Brain microvascular endothelial cell (primary cell): ENCODE data around the gene VSTM4.

ENCODE experiments used
- DNase-seq: peaks from one replicate; pipeline ENCODE4 v3.0.0-alpha.2; 2020
- H3K27ac ChIP-seq: fragments of 250-450 bp; sonication (Bioruptor Pico); 2 replicates; pipeline ENCODE4 v1.5.1; 2020; ENCODE audit warnings: mild to moderate bottlenecking, moderate library complexity
- H3K27me3 ChIP-seq: fragments of 250-450 bp; sonication (Bioruptor Pico); replicated peaks from 2 replicates; pipeline ENCODE4 v1.5.1; 2020; ENCODE audit warnings: mild to moderate bottlenecking
- H3K36me3 ChIP-seq: fragments of 250-450 bp; sonication (Bioruptor Pico); replicated peaks from 2 replicates; pipeline ENCODE4 v1.5.1; 2020; ENCODE audit warnings: mild to moderate bottlenecking
- H3K4me3 ChIP-seq: 2 replicates; pipeline ENCODE4 v1.5.1; 2011; ENCODE audit warnings: low read depth, mild to moderate bottlenecking, control low read depth, low read length, moderate library complexity
- in situ Hi-C: cut with HindIII; loops from 2 replicates; pipeline ENCODE4 v1.10.0; 2017; ENCODE audit warnings: low sequenced_read_pairs, low pct_ligation_motif_present
- TF ChIP-seq, protein P1 (sequence below): IDR thresholded peaks from 2 replicates; pipeline ENCODE4 v1.5.1; 2011; ENCODE audit warnings: low read depth, mild to moderate bottlenecking, moderate library complexity, low read length, control low read depth, inconsistent platforms; ENCODE audit errors: missing control alignments

Gene VSTM4

DNA sequence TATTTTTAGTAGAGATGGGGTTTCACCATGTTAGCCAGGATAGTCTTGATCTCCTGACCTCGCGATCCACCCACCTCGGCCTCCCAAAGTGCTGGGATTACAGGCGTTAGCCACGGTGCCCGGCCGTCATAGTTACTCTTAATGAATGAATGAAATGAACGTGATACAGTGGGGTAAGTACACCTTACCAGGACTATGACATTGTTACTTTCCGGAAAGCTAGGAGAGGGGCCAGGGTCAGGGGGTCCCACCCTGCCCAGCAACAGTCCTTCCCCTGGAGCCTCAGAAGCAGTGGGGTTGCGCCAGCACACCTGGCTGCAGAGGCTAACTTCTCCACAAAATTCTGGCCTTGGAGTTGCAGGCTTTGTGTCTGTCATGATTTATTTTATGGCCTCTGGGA is 21.4 kb downstream of the VSTM4 start:
- no peak for DNase-seq
- H3K27ac ChIP-seq = no peak overlapping the region
- no peaks in the 10 kb centered on the region for H3K27me3 ChIP-seq
- in situ Hi-C loops = no loop called here
- TF ChIP-seq, protein P1, sequence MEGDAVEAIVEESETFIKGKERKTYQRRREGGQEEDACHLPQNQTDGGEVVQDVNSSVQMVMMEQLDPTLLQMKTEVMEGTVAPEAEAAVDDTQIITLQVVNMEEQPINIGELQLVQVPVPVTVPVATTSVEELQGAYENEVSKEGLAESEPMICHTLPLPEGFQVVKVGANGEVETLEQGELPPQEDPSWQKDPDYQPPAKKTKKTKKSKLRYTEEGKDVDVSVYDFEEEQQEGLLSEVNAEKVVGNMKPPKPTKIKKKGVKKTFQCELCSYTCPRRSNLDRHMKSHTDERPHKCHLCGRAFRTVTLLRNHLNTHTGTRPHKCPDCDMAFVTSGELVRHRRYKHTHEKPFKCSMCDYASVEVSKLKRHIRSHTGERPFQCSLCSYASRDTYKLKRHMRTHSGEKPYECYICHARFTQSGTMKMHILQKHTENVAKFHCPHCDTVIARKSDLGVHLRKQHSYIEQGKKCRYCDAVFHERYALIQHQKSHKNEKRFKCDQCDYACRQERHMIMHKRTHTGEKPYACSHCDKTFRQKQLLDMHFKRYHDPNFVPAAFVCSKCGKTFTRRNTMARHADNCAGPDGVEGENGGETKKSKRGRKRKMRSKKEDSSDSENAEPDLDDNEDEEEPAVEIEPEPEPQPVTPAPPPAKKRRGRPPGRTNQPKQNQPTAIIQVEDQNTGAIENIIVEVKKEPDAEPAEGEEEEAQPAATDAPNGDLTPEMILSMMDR = no peak
- H3K4me3 ChIP-seq = no peak overlapping the region
- no peaks in the 10 kb centered on the region for H3K36me3 ChIP-seq

DNA sequence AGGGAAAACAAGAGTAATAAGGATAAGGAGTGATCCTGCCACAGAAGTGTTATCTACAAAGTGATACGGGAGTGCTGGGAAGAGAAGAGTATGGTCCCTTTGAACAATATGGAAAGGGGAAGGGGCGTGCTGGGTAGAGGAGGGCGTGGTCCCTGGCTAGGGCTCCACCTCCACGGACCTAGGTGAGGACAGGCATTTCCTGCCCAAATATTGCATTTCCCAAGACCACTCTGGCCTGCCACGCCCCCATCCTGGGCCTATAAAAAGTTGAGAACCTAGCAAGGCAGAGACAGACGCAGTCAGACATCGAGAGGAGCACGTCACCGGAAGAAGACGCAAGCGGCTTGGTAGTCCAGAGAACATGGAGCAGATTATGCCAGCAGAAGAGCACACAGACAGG is 22.8 kb downstream of the VSTM4 start:
- H3K36me3 ChIP-seq = no peaks in the 10 kb centered on the region
- DNase-seq = no peak
- H3K27ac ChIP-seq = no peak overlapping the region
- H3K4me3 ChIP-seq = no peak overlapping the region
- H3K27me3 ChIP-seq = no peaks in the 10 kb centered on the region
- TF ChIP-seq, protein P1 = no peak
- in situ Hi-C loops = no loop called here

DNA sequence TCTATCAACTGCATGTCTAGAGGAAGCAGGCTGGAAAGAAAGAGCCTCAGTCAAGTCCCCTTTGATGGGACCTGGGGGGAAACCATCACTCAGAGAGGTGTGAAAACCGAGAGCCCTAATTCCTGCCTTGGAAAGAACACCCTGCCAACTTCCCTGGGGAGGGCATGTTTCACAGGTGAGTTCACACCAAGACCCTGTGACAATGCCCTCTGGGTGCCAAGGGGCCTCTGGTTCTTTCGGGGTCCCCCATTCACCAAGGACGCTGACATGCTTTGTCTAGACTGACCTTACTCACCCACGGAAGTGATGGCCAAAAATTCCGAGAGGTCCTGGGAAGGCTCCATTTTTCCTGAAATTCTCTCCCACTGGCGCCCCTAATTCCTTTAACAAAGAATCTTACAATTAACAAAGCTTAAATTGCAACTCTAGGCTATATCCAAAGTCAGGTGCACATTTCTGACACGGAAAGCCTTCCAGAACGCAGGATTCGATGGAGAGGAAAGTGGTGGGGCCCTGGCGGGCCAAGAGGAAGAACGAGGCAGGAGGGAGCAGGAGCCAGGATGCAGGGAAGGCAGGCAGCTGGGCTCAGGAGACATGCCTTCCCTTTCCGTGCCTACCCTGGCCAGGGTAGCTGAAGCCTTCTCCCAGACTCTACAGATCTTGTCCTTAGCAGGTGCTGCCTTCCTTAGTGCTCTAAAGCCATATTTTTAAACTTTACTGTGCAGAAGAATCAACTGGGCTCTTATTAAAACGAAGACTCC is 23.7 kb downstream of the VSTM4 start:
- in situ Hi-C loops = no loop called here
- Histone ChIP-seq H3K27me3 (no peaks in the 10 kb centered on the region), H3K36me3 (no peaks in the 10 kb centered on the region), H3K27ac (no peak overlapping the region), H3K4me3 (no peak overlapping the region)
- no peak for DNase-seq
- TF ChIP-seq, protein P1 = no peak

DNA sequence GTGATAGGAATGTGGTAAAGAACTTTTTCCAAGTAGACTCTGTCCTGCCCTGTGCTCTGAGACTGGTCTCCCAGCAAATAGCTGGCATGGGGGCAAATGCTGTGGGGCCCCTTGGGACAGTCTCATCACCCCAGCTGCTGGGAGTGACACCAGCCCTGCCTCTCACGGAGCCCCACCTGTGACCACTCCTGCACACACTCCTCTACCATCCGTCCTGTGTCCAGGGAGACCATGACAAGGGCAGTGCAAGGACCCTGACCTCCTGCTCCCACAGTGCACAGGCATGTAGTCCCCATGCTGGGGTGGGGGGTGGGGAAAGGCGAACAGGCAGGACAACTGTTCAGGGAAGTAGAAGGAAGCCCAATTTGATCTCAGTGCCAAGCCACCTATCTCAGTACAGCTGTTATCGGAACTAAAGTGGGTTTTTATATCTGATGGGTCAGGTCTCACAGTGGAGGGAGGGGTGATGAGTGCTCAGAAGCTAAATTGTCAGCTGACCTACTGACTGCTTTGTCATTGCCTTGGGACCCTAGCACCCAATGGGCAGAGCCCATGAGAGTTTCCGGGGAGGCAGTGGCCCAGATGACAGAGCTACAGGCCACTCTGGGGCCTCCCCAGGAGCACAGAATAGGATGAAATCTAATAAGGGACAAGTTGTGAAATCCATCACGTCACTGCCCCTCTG is 24.5 kb downstream of the VSTM4 start:
- in situ Hi-C loops = no loop called here
- Histone ChIP-seq H3K4me3 (no peak overlapping the region), H3K27ac (no peak overlapping the region), H3K27me3 (no peaks in the 10 kb centered on the region), H3K36me3 (no peaks in the 10 kb centered on the region)
- no peak for DNase-seq
- TF ChIP-seq, protein P1 = no peak

DNA sequence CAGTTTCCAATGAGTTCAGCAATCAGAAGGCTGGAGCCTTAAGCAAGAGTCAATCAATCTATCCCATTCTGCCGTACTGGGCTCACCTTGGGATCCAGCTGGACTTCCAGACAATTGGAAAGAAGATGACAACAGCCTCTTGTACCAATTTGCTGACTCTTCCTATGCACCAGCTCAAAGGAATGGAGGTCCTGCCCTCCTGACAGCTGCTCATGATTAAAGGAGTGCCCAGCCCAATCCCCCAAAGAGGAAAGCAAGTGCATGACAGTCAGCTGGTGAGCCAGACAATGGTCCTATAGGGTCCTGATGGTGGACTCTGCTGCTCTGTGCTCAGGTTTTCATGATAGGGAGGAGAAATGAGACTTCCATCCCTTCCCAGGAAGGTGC is 25.1 kb downstream of the VSTM4 start:
- no peaks in the 10 kb centered on the region for H3K27me3 ChIP-seq
- no peaks in the 10 kb centered on the region for H3K36me3 ChIP-seq
- TF ChIP-seq, protein P1 = no peak
- DNase-seq = no peak
- in situ Hi-C loops = no loop called here
- H3K4me3 ChIP-seq = no peak overlapping the region
- no peak overlapping the region for H3K27ac ChIP-seq
